Nucleus accumbens (tissue), 56 donors: Measurements from ENCODE around the gene API5.
"Not testable (repeated sequence)": the region's sequence is repeated elsewhere in the genome, so short reads cannot be mapped to it uniquely, and the experiment has no call there.

Experiments
- DNase-seq, 56 donors: peaks; one replicate each; lab custom pipeline; 2025; lab: John Stamatoyannopoulos, UW

Gene API5

GRCh38 chr11:43311791-43312607 lies at the start of gene API5:
Gene API5, plus strand, starts transcription at chr11:43311996. Its CDS starts 132 bp downstream, at chr11:43312128.
- peak in 55 of 56 donors; percentile 53 to 94 (median 86) for DNase-seq

GRCh38 chr11:43267856-43268580 lies 43.8 kb upstream of the API5 start:
- peak in 29 of 56 donors; percentile 2 to 61 (median 16) for DNase-seq

GRCh38 chr11:43268786-43269185 lies 43.0 kb upstream of the API5 start:
- no peak for DNase-seq

- DNase-seq: peak in 20 of 56 donors; percentile 1 to 47 (median 12)
Measured at GRCh38 chr11:43269254-43269918, 42.4 kb upstream of the API5 start.

- DNase-seq: no peak
Measured at GRCh38 chr11:43270468-43270867, 41.3 kb upstream of the API5 start.

GRCh38 chr11:43278193-43278956 lies 33.4 kb upstream of the API5 start:
- DNase-seq: peak in 1 of 56 donors; percentile 2

- peak in 34 of 56 donors; percentile 2 to 72 (median 20) for DNase-seq
Measured at GRCh38 chr11:43282607-43283440, 29.0 kb upstream of the API5 start.

- no peak for DNase-seq
Measured at GRCh38 chr11:43285826-43286225, 26.0 kb upstream of the API5 start.

GRCh38 chr11:43289368-43289767 lies 22.4 kb upstream of the API5 start:
- DNase-seq: no peak

GRCh38 chr11:43298397-43298796 lies 13.4 kb upstream of the API5 start:
- no peak for DNase-seq

- no peak for DNase-seq
Measured at GRCh38 chr11:43315966-43316365, 4.2 kb downstream of the API5 start.

- DNase-seq: no peak
Measured at GRCh38 chr11:43316451-43316850, 4.7 kb downstream of the API5 start.

GRCh38 chr11:43327987-43328386 lies 16.2 kb downstream of the API5 start:
- DNase-seq: peak in 2 of 56 donors; percentile 2 to 5

GRCh38 chr11:43328482-43328881 lies 16.7 kb downstream of the API5 start:
- no peak for DNase-seq

- no peak for DNase-seq
Measured at GRCh38 chr11:43341159-43341558, 29.4 kb downstream of the API5 start.

- not testable (repeated sequence) for DNase-seq
Measured at GRCh38 chr11:43351426-43351825, 39.6 kb downstream of the API5 start.

- DNase-seq: no peak
Measured at GRCh38 chr11:43354311-43354710, 42.5 kb downstream of the API5 start.

- no peak for DNase-seq
Measured at GRCh38 chr11:43356336-43356735, 44.5 kb downstream of the API5 start.

GRCh38 chr11:43358279-43358800 lies 46.5 kb downstream of the API5 start:
- no peak for DNase-seq
